NCI-H2196 treated with DMSO at 0.1 percent for 48 hours (cell line): ENCODE data around the gene TUBGCP2.

ENCODE experiments used
- DNase-seq: peaks from one replicate; lab custom pipeline; 2025; ENCODE audit not compliant: unreplicated experiment; lab: John Stamatoyannopoulos, UW

The TUBGCP2 gene, protein sequence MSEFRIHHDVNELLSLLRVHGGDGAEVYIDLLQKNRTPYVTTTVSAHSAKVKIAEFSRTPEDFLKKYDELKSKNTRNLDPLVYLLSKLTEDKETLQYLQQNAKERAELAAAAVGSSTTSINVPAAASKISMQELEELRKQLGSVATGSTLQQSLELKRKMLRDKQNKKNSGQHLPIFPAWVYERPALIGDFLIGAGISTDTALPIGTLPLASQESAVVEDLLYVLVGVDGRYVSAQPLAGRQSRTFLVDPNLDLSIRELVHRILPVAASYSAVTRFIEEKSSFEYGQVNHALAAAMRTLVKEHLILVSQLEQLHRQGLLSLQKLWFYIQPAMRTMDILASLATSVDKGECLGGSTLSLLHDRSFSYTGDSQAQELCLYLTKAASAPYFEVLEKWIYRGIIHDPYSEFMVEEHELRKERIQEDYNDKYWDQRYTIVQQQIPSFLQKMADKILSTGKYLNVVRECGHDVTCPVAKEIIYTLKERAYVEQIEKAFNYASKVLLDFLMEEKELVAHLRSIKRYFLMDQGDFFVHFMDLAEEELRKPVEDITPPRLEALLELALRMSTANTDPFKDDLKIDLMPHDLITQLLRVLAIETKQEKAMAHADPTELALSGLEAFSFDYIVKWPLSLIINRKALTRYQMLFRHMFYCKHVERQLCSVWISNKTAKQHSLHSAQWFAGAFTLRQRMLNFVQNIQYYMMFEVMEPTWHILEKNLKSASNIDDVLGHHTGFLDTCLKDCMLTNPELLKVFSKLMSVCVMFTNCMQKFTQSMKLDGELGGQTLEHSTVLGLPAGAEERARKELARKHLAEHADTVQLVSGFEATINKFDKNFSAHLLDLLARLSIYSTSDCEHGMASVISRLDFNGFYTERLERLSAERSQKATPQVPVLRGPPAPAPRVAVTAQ

GRCh38 chr10:133308421-133309099 lies at the start of gene TUBGCP2, which contains the start of gene ZNF511:
Gene TUBGCP2 (minus strand): TSS chr10:133308872. CDS start chr10:133302941, 5,931 bp downstream.
Gene ZNF511 (plus strand): TSS chr10:133308914. CDS start chr10:133308944, 30 bp downstream.
- DNase-seq, result peak; percentile 22

DNA sequence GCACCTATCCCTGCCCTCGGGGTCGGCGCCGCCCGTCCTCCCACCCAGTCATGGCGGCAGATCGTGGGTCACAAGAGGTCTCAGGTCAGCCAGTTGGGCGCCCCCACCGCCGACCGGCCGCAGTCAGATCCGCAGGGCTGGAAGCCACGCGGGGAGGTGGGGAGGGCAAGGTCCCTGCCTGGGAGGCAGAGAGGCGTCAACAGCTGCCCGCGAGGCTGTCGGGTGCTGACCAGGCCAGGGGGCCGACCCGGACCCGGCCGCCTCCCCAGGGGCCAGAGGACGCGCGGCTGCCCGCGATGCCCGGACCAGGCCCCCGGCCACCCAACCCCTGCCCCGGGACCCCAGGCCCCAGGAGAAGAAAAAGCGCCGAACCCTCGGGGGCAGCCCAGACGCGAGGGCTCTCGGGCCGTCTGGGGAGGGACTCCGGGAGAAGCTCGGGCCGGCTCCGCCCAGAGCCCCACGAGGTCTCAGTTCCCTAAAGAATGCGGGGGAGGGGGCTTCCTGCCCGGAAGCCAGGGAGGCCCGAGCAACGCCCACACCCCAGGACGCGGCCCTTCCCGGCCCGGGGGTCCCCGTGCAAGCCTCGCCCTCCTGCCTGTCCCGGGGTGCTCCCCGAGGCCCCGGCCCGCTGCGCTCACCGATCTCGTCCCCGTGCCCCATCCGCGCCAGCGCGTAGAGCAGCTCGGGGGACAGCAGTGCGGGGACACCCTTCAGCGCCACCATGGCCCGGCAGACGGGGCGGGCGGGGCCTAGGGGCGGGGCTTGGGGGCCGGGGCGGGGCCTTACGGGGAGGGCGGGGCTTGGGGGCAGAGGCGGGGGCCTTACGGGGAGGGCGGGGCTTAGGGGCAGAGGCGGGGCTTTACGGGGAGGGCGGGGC lies 48.9 kb upstream of the TUBGCP2 start, which contains the start of gene FUOM:
Gene FUOM, minus strand, starts transcription at position 735 of the 877 bp plus-strand sequence. Its CDS starts 12 bp downstream, at position 723.
- DNase-seq, result no peak

GRCh38 chr10:133356549-133357284 lies 48.0 kb upstream of the TUBGCP2 start:
- DNase-seq, result no peak

GRCh38 chr10:133355991-133356390 lies 47.3 kb upstream of the TUBGCP2 start:
- no peak for DNase-seq

DNA sequence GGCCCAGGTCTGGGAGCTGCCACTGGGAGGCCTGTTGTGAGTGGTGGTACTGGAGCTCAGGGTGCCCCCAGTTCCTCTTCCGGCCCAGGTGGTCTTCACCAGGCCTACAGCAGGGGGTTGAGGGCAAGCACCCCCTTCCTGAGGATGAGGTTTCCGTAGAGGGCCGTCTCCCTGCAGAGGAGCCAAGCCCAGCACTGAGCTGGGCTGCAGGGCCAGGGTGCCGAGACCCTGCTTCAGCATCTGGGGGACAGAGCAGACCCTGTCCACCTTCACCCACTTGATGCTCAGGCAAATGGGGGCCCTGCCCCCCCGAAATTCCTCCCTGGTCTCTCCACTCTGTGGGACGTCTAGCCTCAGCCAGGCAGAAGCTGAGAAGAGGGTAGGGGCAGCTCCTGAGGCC lies 46.6 kb upstream of the TUBGCP2 start:
- no peak for DNase-seq

GRCh38 chr10:133354672-133355240 lies 46.1 kb upstream of the TUBGCP2 start:
- no peak for DNase-seq

DNA sequence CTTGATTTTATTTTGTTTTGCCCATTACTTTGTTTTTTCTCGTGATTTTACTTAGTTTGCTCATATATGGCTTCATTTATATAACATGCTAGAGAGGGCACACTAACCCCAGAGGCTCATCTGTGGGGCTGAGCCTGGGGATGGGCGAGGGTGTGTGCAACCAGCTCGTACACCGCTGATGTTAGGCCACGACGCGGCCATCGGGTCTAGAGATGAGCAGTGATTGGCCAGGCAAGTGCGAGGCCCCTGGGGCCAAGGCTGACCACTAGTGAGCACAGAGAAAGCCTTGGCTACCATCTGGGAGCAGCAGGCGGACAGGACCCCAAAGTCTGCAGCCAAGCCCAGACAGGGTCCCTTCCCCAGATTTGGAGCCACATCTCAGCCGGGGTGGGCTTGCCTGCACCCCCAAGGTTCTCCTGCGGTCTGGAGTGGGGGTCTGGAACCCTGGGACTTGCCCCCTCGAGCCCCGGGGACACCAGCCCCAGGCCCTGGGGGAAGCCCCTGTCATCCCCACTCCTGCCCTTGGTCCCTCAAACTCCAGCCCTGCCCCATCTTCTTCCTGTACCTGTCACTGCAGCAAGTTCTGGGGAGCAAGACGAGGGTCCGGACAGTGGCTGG lies 45.4 kb upstream of the TUBGCP2 start:
- DNase-seq, result no peak

GRCh38 chr10:133353202-133353959 lies 44.7 kb upstream of the TUBGCP2 start:
- no peak for DNase-seq

DNA sequence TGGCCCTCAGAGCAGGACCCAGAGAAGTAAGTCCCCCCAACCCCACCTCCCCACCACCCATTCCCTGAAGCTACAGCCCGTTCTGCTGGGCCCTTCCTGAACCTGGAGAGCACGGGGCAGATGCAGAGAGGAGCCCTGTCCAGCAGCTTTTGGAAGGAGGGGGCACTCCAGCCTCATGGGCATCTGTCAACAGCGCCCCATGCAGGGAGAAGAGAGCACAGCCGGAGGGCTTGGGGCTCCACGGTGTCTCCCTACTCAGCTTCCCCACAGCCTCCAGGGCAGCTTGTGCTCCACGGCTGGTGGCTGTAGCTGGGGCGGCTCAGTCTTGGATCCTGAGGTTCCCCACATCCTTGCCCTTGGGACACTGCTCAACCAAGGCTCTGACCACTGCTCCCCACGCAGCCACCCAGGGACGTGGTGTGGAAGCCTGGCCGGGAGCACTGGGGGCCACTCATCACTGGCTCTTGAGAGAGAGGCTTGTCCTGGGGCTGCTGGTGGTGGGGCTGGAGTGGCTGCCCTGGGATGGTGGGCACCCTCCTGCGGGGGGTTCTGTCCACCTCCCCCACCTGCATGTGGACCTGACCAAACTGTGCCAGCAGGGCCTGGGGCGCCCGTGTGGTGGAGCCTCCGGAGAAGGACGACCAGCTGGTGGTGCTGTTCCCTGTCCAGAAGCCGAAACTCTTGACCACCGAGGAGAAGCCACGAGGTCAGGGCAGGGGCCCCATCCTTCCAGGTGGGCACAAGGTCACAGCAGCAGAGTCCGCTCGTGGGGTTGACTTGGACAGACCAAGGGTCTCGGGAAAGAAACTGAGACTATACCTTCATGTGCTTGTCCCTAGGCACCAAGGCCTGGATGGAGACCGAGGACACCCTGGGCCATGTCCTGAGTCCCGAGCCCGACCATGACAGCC lies 43.0 kb upstream of the TUBGCP2 start:
- DNase-seq, result no peak

DNA sequence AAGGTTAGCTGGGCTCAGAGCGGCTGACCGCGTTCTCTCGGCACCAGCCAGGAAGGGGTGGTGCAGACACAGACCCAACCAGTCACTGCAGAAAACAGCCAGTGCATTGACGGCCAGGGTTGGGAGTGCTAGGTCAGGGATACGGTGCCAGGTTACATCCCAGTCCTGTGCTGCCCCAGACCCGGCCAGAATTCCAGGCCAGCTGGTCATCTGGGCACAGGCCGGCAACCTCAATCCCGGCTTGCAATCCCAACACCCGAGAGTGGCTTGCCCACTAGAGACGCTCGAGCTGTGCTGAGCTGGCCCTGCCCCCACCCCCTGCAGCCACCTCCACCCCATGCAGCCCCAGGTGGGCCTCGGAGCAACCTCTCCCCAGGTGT lies 42.3 kb upstream of the TUBGCP2 start:
- no peak for DNase-seq

DNA sequence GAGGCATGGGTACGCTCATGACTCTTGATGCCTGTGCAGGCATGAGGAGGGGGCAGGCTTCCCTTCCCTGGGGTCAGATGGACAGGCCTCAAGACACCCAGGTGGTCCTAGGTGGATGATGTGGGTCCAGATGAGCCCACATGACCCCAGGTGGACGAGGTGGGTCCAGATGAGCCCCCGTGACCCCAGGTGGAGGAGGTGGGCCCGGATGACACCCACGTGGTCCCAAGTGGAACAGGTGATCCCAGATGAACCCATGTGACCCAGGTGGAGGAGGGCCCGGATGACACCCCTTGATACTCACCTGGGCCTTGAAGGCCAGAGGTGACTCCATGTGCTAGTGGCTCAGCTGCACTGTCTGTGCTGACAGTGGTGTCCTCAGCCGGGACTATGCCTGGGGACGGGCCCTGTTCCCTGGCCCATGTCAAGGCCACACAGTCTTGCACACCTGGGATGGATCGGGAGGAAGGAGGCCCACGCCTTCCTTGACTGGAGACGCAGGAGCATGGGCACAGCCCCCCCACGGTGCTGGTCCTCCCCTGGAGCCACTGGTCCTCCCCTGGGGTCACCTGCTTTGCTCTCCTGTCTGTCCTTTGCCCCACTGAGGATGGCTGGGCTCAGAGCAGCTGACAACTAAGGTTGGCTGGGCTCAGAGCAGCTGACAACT lies 41.7 kb upstream of the TUBGCP2 start:
- DNase-seq, result no peak

- no peak for DNase-seq
These were observed 40.9 kb upstream of the TUBGCP2 start for GRCh38 chr10:133349577-133350011.

DNA sequence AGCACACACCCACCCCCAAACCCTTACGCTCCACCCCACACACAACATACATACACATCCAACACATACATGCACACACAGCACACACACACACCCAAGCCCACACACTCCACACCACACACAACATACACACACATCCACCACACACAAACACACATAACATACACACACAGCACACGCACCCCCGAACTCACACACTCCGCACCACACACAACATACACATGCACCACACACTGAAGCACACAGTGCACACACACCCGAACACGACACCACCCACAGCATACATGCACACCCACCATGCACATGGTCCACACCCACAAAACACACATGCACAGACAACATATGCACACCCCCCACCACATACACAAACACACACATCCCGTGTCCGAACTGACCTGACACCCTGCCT lies 40.5 kb upstream of the TUBGCP2 start:
- no peak for DNase-seq

DNA sequence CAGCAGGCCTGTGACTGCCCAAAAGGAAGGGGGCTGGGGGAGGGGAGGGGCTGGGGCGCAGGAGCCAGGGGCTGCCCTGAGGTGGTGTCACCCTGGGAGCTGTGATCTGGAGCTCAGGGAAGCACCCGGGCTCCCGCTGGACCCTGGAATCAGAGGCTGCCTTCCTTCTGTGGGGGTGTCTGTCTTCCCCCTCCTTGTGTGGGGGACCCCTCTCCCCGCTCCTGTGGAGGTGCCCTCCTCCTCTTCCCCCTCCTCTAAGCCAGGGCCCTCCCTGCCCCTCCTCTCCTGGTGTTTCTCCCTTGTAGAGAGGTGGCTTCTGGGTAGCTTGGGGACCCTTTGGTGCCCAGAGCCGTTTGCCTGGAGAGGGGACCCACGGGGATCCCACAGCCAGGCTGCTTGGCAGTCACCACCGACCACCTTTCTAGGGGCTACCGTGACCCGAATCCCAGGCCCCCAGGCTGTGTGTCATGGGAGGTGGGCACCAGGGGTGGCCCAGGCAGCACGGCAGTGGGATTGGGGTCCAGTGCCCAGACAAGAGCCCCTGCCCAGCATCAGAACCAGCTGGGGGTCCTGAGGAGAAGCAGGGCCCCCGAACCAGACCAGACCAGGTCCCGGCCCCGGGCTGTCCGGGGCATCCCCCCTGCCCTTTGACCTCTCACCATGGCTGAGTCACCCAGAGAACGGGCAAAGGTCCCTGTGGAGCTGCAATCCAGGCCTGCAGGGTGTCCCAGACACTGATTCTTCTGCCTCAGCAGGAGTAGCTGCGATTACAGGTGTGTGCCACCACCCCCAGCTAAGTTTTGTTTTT lies 39.2 kb upstream of the TUBGCP2 start:
- DNase-seq, result no peak

GRCh38 chr10:133346413-133346812 lies 37.7 kb upstream of the TUBGCP2 start:
- DNase-seq, result no peak

GRCh38 chr10:133344236-133344635 lies 35.6 kb upstream of the TUBGCP2 start:
- DNase-seq, result no peak
